ENCODE measurements around the gene NUDT16L1. TPM values are rescaled to one million over a fixed set of nuclear protein-coding genes. Genes with fewer than 3 reads are reported as not detected.

The NUDT16L1 gene
- polyA plus RNA-seq, 1 donor (not counting 4 experiments of a cell fraction or from before 2014, with no cell fraction given): 23.0 TPM

DNA sequence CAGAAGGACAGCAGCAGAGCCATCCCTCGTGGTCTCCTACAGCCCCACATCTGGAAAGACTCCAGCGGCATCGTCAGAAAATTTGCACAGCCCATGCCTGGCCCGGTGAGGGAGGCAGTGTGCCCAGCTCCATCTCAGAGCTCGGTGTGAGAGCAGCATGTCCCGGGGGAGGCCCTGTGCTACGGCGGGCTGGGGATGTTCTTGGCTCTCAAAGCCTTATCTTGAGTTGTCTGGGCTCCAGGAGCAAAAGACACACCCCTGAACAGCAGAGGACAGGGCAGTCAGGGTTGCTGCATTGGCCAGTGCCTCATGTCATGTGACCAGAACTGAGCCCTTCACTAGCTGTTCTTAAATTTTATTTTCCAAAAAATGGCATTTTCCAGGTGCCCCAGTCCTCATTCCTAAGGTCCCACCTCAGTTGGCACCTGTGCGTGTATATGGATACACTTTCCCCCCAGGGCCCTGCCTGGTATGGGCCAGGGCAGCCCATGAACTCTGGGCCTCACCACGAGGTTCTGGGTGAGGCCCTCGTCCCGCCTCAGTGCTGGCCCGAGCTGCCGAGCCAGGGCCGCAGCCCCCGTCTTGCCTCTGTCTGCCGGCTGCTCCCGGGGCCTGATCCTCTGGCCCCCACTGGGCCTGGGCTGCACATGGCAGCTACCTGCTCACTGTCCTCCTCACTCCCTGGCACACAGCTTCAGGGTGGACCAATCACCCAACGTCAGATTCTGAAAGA is 3.0 kb downstream of the NUDT16L1 start:
- no peaks in the 10 kb centered on the region for H3K9me1 ChIP-seq (ENCODE audit: control insufficient read depth, extremely low read depth, insufficient read depth, low read length)
- no peak overlapping the region for H3K4me2 ChIP-seq (ENCODE audit: control insufficient read depth, extremely low read depth, insufficient read depth, low read depth, low read length)
- DNase-seq (ENCODE audit: low read depth, low spot score) (no peak), FAIRE-seq (no peak)
- H3K27ac ChIP-seq (ENCODE audit: control insufficient read depth, insufficient read depth, low read length): no peak overlapping the region
- TF ChIP-seq EZH2 (IDR thresholded peaks at IDR 0.05; ENCODE audit: low read length): no peak
- TF ChIP-seq, protein P1, sequence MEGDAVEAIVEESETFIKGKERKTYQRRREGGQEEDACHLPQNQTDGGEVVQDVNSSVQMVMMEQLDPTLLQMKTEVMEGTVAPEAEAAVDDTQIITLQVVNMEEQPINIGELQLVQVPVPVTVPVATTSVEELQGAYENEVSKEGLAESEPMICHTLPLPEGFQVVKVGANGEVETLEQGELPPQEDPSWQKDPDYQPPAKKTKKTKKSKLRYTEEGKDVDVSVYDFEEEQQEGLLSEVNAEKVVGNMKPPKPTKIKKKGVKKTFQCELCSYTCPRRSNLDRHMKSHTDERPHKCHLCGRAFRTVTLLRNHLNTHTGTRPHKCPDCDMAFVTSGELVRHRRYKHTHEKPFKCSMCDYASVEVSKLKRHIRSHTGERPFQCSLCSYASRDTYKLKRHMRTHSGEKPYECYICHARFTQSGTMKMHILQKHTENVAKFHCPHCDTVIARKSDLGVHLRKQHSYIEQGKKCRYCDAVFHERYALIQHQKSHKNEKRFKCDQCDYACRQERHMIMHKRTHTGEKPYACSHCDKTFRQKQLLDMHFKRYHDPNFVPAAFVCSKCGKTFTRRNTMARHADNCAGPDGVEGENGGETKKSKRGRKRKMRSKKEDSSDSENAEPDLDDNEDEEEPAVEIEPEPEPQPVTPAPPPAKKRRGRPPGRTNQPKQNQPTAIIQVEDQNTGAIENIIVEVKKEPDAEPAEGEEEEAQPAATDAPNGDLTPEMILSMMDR (optimal IDR thresholded peaks at IDR 0.05 in 1 of 3, IDR thresholded peaks at IDR 0.05 in 1 of 3, conservative IDR thresholded peaks at IDR 0.05 in 1 of 3; ENCODE audit: extremely low read depth in 1 of 3, insufficient read depth in 2 of 3, low read length in 3 of 3): no peak
- dilution Hi-C loops (cut with MboI; ENCODE audit: extremely low pct_ligation_motif_present, low sequenced_read_pairs): no loop called here
- H3K27me3 ChIP-seq (ENCODE audit: control insufficient read depth, extremely low read depth, insufficient read depth, low read length): no peaks in the 10 kb centered on the region
- no peaks in the 10 kb centered on the region for H3K79me2 ChIP-seq (ENCODE audit: control insufficient read depth, insufficient read depth, low read length)
- H3K9ac ChIP-seq (ENCODE audit: control insufficient read depth, extremely low read depth, insufficient read depth, low read length): no peak overlapping the region
- H3K9me3 ChIP-seq (ENCODE audit: control insufficient read depth, low read depth, low read length): no peaks in the 10 kb centered on the region
- H2AFZ ChIP-seq (ENCODE audit: control insufficient read depth, low read length): no peak overlapping the region
- peaks cover 5% of the 10 kb centered on the region for H3K4me1 ChIP-seq (ENCODE audit: control insufficient read depth, extremely low read depth, insufficient read depth, low read length)
- no peak overlapping the region for H3K4me3 ChIP-seq (ENCODE audit: control insufficient read depth in 2 of 3, extremely low read depth in 1 of 3, insufficient read depth in 2 of 3, low read depth in 1 of 3, low read length in 3 of 3)
- no peaks in the 10 kb centered on the region for H4K20me1 ChIP-seq (ENCODE audit: control insufficient read depth, extremely low read depth, insufficient read depth, low read length)
- H3K36me3 ChIP-seq (ENCODE audit: control insufficient read depth in 2 of 2, extremely low read depth in 1 of 2, insufficient read depth in 2 of 2, low read length in 2 of 2): peaks cover 18 to 21% of the 10 kb centered on the region in 2 experiments

DNA sequence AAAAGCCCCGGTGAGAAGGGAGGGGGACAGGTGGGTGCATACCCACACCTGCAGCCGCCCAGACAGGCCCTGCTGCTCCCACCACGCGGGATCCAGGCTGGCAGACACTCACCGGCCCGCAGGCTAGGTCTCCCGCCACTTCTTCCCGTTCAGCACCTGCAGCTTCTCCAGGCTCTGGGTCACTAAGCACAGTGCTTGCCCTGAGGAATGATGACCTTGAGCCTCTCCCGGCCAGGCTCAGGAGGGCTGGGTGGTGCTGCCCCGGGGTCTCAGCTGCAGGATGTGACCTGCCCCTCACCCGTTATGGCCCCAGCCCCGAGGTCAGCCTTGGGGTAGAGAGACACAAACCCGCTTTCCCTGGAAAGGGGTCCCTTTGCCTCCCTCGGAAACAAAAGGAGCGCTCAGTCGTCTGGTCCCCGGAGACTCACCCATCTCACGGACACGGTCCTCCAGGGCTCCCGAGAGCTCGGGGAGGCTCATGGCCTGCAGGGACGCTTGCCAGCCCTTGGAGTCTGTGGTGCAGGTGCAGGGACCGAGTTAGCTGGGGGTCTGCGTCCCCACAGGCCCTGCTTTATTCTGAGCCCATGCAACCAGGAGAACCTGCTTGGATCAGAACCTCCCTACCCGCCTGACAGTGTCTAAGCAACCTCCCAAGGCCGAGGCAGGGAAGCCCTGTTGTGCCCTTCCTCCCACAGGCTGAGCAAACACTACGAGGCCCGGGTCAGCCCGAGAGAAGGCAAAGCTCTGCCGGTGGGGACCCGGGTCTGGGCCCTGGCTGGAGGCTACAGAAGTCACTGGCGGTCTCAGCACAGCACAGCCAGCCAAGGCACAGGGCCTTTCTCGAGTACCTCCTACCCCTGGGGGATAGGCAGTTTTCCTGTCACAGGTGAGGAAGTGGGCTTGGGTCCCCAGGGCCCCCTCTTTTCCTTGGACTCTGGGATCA is 3.8 kb downstream of the NUDT16L1 start:
- dilution Hi-C loops (cut with MboI; ENCODE audit: extremely low pct_ligation_motif_present, low sequenced_read_pairs): no loop called here
- H3K9me3 ChIP-seq (ENCODE audit: control insufficient read depth, low read depth, low read length): no peaks in the 10 kb centered on the region
- H3K4me2 ChIP-seq (ENCODE audit: control insufficient read depth, extremely low read depth, insufficient read depth, low read depth, low read length): no peak overlapping the region
- no peaks in the 10 kb centered on the region for H3K9me1 ChIP-seq (ENCODE audit: control insufficient read depth, extremely low read depth, insufficient read depth, low read length)
- no peak overlapping the region for H2AFZ ChIP-seq (ENCODE audit: control insufficient read depth, low read length)
- no peak for TF ChIP-seq EZH2 (IDR thresholded peaks at IDR 0.05; ENCODE audit: low read length)
- TF ChIP-seq, protein P1 (optimal IDR thresholded peaks at IDR 0.05 in 1 of 3, IDR thresholded peaks at IDR 0.05 in 1 of 3, conservative IDR thresholded peaks at IDR 0.05 in 1 of 3; ENCODE audit: extremely low read depth in 1 of 3, insufficient read depth in 2 of 3, low read length in 3 of 3): no peak
- no peaks in the 10 kb centered on the region for H3K79me2 ChIP-seq (ENCODE audit: control insufficient read depth, insufficient read depth, low read length)
- no peak for DNase-seq (ENCODE audit: low read depth, low spot score)
- FAIRE-seq: no peak
- H3K4me3 ChIP-seq (ENCODE audit: control insufficient read depth in 2 of 3, extremely low read depth in 1 of 3, insufficient read depth in 2 of 3, low read depth in 1 of 3, low read length in 3 of 3): no peak overlapping the region
- no peak overlapping the region for H3K9ac ChIP-seq (ENCODE audit: control insufficient read depth, extremely low read depth, insufficient read depth, low read length)
- H3K36me3 ChIP-seq (ENCODE audit: control insufficient read depth in 2 of 2, extremely low read depth in 1 of 2, insufficient read depth in 2 of 2, low read length in 2 of 2): peaks cover 19 to 26% of the 10 kb centered on the region in 2 experiments
- no peaks in the 10 kb centered on the region for H4K20me1 ChIP-seq (ENCODE audit: control insufficient read depth, extremely low read depth, insufficient read depth, low read length)
- H3K4me1 ChIP-seq (ENCODE audit: control insufficient read depth, extremely low read depth, insufficient read depth, low read length): peaks cover 8% of the 10 kb centered on the region
- H3K27me3 ChIP-seq (ENCODE audit: control insufficient read depth, extremely low read depth, insufficient read depth, low read length): no peaks in the 10 kb centered on the region
- no peak overlapping the region for H3K27ac ChIP-seq (ENCODE audit: control insufficient read depth, insufficient read depth, low read length)
